Frontal cortex (tissue), 1 donor: Measurements from ENCODE around the gene CA4. TPM values are rescaled to one million over a fixed set of nuclear protein-coding genes. Genes with fewer than 3 reads are reported as not detected.

Experiments used
- total RNA-seq: library from RNA; depleted of rRNA; stranded (reverse); fragments of >200 nt; gene quantifications from one replicate; pipeline ENCODE4 v1.2.3, GENCODE V29; 2014

Gene CA4
- total RNA-seq, 1 donor from 2014 or later: 0.41 TPM

Other genes with a start within 250 kb of the CA4 start
- 15.5 TPM for gene RNFT1, start 185.2 kb upstream of the CA4 start, total RNA-seq
- 13.5 TPM for gene HEATR6, start 71.1 kb upstream of the CA4 start, total RNA-seq
- 91.7 TPM for gene USP32, start 242.2 kb downstream of the CA4 start, total RNA-seq